Measurements from ENCODE around the gene SLC35F6.

GRCh38 chr2:26778098-26778497 lies 14.0 kb downstream of the SLC35F6 start:
- TF ChIP-seq CTCF (IDR thresholded peaks at IDR 0.05) (no peak), POLR2A (IDR thresholded peaks at IDR 0.05) (no peak), POLR2AphosphoS5 (IDR thresholded peaks at IDR 0.05) (no peak)

Data from breast epithelium (tissue), 3 donors.